Measurements from ENCODE around the gene GGNBP2.

The GGNBP2 gene

DNA sequence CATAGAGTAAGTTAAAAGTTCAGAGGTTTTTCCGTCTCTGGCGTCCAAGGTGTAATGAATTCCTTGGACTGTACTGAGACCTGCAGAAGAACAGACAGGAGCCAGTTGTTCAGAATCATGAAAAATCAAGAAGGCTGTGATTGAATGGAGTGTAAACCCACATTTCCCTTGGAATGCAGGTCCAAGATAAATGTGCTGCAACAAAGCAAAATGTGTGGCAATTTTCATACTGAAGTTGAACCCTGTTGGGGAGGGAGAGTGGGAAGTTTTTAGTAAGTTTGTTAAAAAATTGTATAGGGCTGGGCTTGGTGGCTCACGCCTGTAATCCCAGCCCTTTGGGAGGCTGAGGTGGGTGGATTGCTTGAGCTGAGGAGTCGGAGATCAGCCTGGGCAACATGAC, 21.4 kb downstream of the GGNBP2 start:
- peak; percentile 27 for DNase-seq (ENCODE audit: low read depth)

DNA sequence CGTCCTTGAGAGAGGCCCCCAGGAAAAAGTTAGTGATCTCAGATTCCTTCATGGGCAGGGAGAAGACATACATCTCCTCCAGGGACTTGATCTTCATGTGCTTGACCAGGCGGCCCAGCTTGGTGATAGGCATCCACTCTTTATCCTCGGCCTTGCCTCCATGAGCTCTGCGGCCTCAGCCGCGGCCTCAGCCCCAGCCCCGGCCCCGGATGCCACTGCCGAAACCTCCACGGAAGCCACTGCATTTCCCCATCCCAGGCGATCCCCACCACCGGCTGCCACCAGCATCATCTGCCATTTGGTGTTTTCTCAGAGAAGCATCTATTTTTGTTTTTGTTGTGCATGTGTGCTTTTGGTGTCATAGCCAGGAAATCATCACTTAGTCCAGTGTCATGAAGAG, 30.3 kb downstream of the GGNBP2 start:
- no peak for DNase-seq (ENCODE audit: low read depth)

DNA sequence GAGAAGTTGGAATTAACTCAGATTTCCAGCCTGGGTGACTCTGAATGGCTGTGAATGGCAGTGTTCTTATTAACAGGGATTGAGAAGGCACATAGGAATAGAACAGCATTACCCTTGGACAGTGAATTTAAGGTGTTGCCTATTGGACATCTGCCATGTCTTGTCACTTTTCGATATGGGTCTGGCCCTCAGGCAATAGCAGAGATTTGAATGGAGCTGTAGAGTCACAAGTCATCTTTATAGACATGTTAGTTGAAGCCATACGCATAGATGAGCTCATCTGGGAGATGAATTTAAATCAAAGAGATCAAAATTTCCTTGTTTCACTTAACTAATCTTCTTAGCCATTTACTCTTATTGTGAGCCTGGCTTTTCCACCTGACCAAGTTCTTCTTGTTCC, 32.1 kb downstream of the GGNBP2 start:
- no peak for DNase-seq (ENCODE audit: low read depth)

DNA sequence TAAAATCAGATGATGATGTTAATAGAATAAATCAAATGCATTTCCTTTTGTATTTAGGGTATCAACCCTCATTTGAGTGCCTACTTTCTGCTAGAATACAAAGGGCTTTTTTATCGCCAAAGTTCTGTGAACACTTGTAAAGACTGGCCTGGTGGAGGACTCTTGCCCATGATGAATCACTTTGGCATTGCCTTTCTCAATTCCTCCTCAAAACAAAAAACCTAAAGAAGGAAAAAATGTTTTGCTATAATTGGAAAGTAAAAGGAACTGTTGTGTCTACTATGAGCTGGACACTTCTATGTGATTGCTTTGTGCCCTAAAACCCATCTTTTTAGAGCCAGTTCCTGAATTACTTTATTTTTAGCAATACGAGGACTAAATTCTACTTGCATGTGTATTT, 34.0 kb downstream of the GGNBP2 start:
- peak; percentile 50 for DNase-seq (ENCODE audit: low read depth)

DNA sequence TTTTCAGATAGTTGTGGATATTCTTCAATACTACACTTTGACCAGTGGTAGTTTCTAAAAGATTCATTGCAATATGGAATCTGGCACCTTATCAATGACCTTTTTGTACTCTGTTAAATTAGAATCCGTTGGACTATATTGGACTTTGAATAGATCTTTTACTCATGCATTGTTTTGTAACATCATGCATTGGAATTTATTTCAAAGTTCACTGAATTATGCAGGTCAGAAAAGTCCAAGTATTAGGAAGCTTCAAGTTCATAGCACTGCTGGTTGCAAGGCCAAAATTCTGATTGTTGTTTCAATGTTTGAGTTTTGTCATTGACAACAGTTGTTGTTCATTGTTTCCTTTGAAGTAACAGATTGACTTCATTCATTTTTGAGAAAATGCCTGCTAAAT, 39.1 kb downstream of the GGNBP2 start:
- DNase-seq (ENCODE audit: low read depth), result no peak

DNA sequence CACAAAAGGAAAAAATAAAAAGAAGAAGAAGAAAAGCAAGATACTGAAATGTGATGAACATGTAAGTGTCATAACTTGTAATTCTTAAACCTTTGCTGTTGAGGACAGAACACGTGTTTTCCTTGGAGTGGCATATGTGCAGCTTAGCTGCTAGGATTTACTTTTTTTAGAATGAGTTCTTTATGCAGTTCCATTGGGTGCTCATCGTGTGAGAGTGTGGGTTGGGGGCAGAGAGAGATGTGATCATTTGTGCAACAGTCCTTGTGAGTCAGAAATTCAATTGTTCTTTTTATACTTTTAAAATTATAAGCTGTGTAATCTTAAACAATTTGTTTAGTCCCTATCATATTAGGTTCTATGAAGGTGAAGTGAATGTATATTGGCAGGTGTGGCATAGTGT, 41.4 kb downstream of the GGNBP2 start:
- DNase-seq (ENCODE audit: low read depth), result no peak

DNA sequence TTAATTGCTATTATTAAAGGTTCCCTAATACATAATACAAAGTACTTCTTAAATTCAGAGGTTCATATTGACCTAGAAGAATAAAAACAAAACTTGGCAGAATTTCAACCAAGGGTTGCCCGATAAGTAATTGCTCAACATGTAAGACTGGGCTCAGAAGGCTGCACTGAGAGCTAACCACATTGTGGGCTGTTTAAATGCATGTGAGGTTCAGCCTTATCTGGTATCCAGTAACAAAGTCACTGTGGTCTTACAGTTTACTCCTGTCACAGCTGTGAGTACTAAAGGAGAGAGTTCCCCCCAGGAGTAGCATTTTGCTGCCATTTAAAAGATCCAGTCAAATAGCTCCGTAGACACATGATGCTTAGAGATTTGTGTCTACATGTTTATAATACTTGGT, 45.4 kb downstream of the GGNBP2 start:
- DNase-seq (ENCODE audit: low read depth), result peak; percentile 84

DNA sequence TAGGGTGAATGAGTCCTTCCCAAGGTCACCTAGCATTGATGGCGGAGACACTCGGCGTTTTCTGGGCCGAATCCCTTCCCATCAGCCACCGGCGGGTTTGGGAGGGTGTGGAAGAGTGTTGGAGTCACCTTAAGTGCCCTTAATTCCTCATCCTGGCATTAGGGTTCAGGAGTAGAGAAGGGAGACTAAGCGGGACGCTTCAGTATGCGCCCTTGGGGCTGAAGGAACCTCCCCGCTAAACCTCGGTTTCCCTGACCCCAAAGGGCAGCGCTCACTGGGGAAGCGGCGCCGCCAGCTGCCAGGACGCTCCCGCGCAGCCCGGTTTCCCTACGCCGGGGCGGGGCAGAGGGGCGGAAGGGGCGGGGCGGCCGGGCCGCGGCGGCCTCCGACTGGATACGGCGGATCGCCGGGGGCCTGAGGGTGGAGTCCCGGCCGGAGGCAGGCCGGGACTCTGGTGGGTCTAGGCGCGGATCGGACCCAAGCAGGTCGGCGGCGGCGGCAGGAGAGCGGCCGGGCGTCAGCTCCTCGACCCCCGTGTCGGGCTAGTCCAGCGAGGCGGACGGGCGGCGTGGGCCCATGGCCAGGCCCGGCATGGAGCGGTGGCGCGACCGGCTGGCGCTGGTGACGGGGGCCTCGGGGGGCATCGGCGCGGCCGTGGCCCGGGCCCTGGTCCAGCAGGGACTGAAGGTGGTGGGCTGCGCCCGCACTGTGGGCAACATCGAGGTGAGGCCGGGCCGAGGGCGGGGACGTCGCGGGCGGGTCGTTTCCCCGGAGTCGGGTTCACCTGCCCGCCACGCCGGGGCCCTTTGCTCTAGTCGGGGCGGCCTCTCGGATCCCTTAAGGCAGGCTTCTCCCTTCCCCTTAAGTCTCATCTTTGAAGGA, 47.0 kb downstream of the GGNBP2 start, which contains the start of gene DHRS11:
Gene DHRS11 (plus strand): TSS at position 446 of the 882 bp plus-strand sequence. CDS start 131 bp downstream, at position 577.
- peak; percentile 68 for DNase-seq (ENCODE audit: low read depth)

DNA sequence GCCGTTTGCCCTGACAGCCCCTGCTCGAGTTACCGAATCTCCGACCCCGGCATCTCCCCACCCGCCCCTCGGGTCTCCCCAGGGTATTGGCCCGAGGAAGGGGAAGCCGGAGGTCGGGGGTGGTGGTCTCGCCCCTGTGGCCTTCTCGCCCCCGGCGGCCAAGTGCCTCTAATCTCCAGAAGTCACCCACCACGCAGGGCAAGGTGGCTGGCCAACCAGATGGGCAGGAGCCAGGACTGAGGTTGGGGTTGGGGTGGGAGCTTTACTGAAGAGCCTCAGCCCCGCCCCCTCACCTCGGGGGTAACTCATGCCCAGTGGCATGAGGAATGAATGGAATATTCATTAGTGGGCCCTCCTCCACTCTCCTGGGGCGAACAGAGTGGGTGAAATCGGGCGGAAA, 47.6 kb downstream of the GGNBP2 start:
- peak; percentile 15 for DNase-seq (ENCODE audit: low read depth)

DNA sequence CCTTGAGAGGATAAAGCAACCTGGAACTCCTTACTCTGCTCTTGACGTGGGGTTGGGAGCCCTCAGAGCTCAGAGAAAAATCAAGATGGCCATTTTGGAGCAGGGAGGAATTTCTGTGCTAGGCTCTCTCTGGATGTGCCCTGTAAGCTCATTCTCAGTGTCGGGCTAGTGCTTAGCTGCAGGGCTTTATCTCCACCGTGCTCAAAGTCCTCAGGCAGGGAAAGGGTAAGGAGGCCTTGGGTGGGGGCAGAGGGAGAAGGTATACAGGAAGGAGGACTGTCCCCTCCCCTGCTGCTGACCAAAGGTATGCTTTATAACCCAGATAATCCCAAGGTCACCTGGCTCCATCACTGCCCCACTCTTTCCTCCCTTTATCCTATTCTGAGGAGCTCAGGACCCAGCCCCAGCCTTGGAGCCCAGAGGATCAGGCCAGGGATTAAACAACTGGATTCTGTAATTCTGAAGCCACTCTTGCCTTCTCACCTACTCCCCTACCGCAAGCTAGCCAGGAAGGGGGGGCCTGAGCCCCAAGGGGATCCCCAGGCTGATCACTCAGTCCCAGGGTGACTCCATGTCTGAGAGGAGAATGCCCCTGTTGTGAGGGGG, 48.1 kb downstream of the GGNBP2 start:
- DNase-seq (ENCODE audit: low read depth), result no peak

DNA sequence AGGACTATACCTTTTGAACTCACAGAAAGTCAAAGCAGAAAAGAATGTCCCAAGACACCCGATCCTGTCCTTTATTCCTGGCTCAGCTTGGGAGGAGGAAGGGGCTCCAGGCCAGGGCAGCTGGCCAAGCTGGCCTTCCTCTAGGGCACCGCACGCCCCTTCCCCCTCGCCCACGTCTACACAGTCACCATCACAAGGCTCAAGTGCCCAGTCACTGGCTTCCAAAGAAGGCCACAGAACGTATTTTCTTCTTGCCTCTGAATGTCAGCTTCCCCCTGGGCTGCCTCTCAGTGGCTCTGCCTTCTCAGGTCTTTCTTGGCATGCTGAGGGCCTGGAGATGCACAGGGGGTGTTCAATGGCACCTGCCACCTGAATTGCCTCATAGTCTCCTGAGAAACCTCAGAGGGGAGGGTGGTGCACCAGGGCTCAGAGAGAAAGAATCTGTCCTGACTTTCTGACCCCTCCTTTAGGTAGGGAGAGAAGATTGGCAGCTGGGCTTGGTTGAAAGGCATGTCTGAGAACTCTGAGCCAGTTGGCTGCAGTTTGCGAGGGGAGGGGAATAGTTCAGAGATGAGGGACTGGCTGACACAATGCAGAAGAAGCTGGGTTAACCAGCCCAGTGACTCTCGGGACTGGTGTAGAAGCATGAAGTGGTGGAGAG, 49.1 kb downstream of the GGNBP2 start:
- DNase-seq (ENCODE audit: low read depth), result no peak

DNA sequence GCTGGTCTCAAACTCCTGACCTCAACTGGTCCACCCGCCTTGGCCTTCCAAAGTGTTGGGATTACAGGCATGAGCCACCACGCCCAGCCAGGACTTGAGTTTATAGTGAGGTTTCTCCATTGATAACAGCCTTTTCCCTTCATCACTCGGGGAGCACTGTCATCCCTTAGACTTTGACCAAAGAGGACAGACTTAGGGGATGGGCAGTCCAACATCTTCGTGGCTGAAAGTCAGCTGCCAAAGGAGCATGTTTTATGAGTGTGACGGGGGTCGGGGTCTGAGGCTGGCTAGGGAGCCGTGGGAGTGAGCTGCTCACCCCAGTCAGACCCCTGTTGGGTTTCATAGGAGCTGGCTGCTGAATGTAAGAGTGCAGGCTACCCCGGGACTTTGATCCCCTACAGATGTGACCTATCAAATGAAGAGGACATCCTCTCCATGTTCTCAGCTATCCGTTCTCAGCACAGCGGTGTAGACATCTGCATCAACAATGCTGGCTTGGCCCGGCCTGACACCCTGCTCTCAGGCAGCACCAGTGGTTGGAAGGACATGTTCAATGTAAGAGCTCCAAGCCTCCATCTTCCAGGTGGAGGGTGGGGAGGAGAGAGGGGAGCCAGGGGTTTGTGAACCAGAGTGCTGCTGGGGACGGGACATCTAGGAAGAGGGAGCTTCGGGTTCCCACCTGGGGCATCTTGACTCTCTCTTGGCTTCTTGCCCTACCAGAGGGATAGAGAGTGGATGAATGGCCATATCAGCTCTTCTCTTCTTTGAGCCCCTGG, 50.1 kb downstream of the GGNBP2 start:
- no peak for DNase-seq (ENCODE audit: low read depth)

DNA sequence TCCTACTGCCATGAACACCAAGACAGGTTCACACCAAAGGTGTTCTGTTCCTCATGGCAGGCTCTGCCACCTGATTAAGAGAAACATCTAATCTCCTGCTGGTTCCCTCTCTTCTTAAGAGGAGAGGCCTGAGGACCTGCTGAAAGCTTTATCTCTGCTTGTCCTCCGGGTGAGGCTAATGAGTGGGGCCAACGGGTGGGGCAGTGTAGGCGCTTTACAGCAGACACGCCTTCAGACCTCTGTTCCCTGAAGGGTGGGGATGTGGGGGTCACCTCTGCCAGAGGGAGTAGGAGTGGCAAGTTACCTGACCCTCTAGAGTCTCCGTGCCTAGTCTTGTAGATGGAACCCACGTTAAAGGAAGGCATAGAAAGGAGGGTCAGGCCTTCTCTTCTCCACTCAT, 52.5 kb downstream of the GGNBP2 start:
- no peak for DNase-seq (ENCODE audit: low read depth)

DNA sequence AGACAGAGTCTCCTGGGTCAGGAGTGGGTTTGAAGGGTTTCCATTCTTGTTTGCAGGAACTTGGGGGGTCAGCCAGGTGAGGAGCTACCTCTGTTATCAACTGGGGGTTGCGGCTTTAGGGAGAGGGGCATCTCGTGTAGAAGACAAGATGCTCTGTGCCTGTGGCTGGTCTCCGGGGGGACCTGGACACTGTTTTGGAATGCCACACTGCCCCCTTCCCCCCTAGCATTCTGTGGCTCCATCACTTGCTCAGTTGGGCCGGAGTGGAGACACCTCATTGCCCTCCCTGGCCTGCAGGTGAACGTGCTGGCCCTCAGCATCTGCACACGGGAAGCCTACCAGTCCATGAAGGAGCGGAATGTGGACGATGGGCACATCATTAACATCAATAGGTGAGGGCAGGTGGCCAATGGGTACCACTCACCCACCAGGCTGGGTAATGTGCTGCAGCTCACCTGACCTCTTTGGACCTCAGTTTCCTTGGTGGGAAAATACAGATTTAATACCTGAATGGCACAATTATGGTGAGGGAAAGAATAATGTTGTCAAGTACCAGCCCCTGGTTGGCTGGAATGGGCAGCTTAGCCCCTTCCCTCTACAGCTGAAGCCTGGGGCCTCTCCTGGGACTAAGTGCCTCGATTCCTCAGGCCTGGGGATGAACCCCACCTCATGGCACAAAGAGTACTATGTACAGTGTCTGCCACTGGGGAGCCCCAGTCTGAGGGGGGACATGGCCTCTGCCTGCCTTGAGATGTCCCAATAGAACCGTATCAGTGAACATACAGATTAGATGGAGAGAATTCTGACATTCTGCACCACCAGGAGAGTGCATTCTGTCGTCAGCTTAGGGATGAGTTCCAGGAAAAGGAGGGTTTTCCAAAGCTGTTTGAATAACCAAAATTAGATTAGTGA, 53.4 kb downstream of the GGNBP2 start:
- DNase-seq (ENCODE audit: low read depth), result no peak

DNA sequence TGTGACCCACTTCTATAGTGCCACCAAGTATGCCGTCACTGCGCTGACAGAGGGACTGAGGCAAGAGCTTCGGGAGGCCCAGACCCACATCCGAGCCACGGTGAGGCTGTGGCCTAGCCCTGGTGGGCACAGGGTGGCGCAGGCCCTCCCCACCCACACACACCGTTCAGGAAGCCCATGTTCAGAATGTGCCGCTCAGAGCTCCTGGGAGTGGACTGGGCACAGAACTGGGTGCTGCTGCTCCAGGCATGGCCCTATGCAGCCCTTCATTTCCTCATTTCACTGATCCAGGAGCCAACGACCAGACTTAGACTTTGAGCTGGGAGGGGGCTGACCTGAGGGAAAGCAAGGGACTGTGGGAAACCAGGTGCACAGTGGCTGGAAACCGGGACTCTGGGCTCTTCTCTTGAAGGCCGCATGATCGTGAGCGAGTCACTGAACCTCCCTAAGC, 54.3 kb downstream of the GGNBP2 start:
- no peak for DNase-seq (ENCODE audit: low read depth)

DNA sequence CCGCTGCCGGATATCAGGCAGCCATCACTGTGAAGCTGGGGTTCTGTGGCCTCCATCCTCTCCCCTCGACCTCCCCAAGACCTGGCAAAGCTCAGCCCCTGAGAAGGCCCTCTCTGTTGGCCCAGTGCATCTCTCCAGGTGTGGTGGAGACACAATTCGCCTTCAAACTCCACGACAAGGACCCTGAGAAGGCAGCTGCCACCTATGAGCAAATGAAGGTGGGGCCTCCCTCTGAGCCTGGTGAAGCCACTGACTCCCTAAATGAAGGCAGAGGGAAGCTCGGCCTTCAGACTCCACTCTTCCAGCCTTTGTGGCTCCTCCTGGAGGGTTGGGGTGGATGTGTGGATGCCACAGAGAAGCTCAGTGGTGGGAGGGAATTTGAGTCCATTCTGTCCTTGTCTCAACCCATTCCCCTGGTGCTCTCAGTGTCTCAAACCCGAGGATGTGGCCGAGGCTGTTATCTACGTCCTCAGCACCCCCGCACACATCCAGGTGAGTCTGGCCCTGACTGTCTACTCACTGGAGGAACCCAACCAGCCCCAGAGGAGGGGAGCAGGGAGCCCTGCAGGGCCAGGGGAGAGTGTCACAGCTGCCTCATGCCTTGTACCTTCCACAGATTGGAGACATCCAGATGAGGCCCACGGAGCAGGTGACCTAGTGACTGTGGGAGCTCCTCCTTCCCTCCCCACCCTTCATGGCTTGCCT, 55.0 kb downstream of the GGNBP2 start:
- no peak for DNase-seq (ENCODE audit: low read depth)

DNA sequence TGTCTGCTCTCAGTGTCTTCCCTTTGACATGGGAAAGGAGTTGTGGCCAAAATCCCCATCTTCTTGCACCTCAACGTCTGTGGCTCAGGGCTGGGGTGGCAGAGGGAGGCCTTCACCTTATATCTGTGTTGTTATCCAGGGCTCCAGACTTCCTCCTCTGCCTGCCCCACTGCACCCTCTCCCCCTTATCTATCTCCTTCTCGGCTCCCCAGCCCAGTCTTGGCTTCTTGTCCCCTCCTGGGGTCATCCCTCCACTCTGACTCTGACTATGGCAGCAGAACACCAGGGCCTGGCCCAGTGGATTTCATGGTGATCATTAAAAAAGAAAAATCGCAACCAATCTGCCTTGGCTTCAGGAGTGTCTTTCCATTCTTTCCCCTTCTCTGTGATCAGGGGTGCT, 55.7 kb downstream of the GGNBP2 start:
- DNase-seq (ENCODE audit: low read depth), result no peak

DNA sequence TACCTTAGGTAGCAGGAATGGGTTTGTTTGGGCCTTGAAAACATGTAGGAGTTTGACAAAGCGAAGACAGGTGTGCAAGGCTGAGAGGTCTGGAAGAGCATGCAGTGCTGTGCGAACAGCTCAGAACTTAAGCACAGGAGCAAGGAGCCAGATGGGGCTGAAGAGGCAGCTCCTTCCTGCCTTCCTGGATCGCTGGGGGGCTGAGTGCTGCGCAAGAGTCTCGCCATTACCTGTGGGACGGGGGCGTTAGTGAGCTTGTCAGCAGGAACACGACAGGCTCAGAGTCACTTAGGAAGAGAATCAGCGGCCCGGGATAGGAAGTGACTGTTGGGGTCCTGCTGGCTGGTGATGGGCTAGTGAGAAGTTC, 56.2 kb downstream of the GGNBP2 start:
- peak; percentile 28 for DNase-seq (ENCODE audit: low read depth)

DNA sequence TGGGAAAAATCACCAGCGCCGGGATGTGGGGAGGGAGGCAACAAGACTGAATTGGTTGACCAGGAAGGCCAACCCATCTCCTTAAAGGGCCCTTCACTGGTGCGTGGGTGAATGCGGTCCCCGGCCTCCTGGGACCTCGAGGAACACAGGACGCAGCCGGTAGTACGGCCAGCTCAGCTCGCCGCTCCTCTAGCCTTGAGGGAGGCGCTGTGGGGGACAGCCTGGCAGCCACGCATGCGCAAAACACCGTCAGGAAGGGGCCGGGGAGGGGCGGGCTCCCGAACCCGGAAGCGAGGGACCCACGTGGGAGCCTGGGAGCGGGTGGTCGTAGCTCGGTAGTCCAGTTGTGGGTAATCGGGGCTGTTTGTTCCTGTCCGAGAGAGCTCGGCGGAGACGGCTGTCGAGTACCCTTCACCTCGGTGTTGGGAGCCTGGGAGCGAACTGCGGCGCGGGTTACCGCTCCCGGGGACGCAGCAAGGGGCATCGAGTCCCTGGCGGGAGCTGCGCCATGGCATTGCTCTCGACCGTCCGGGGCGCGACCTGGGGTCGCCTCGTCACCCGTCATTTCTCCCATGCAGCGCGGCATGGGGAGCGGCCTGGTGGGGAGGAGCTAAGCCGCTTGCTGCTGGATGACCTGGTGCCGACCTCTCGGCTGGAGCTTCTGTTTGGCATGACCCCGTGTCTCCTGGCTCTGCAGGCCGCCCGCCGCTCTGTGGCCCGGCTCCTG, 56.7 kb downstream of the GGNBP2 start, which contains the start of gene MRM1:
Gene MRM1 (plus strand): TSS at position 281 of the 727 bp plus-strand sequence. CDS start 228 bp downstream, at position 509.
- DNase-seq (ENCODE audit: low read depth), result peak; percentile 86

Measured in iris pigment epithelial cell (primary cell).